ENCODE results near the gene EMP2.

EMP2 gene

GRCh38 chr16:10530685-10531084 lies 49.7 kb downstream of the EMP2 start:
- H3K27ac ChIP-seq (ENCODE audit: poor library complexity, severe bottlenecking), result no peak overlapping the region
- no peak for DNase-seq (ENCODE audit: low spot score)
- ATAC-seq (ENCODE audit: low read depth), result no peak
- TF ChIP-seq CTCF (IDR thresholded peaks at IDR 0.05; ENCODE audit: poor library complexity, severe bottlenecking), result no peak
- H3K9me3 ChIP-seq (ENCODE audit: severe bottlenecking), result no peaks in the 10 kb centered on the region
- no peaks in the 10 kb centered on the region for H3K27me3 ChIP-seq (ENCODE audit: insufficient read depth, poor library complexity, severe bottlenecking)
- H3K4me1 ChIP-seq (ENCODE audit: insufficient read depth, poor library complexity, severe bottlenecking), result peaks cover 7% of the 10 kb centered on the region
- no peak overlapping the region for H3K4me3 ChIP-seq (ENCODE audit: severe bottlenecking)
- H3K36me3 ChIP-seq (ENCODE audit: low read depth), result peaks cover 16% of the 10 kb centered on the region; the same call in 1 of the 2 replicates

GRCh38 chr16:10529895-10530669 lies 50.3 kb downstream of the EMP2 start:
- Histone ChIP-seq H3K9me3 (ENCODE audit: severe bottlenecking) (no peaks in the 10 kb centered on the region), H3K36me3 (ENCODE audit: low read depth) (peaks cover 11% of the 10 kb centered on the region; the same call in 1 of the 2 replicates), H3K27ac (ENCODE audit: poor library complexity, severe bottlenecking) (no peak overlapping the region), H3K4me1 (ENCODE audit: insufficient read depth, poor library complexity, severe bottlenecking) (peaks cover 7% of the 10 kb centered on the region), H3K27me3 (ENCODE audit: insufficient read depth, poor library complexity, severe bottlenecking) (no peaks in the 10 kb centered on the region), H3K4me3 (ENCODE audit: severe bottlenecking) (no peak overlapping the region)
- DNase-seq (ENCODE audit: low spot score) (no peak), ATAC-seq (ENCODE audit: low read depth) (no peak)
- no peak for TF ChIP-seq CTCF (IDR thresholded peaks at IDR 0.05; ENCODE audit: poor library complexity, severe bottlenecking)

- H3K36me3 ChIP-seq (ENCODE audit: low read depth), result peaks cover 7% of the 10 kb centered on the region; the same call in 1 of the 2 replicates
- TF ChIP-seq CTCF (IDR thresholded peaks at IDR 0.05; ENCODE audit: poor library complexity, severe bottlenecking), result no peak
- H3K4me3 ChIP-seq (ENCODE audit: severe bottlenecking), result no peak overlapping the region
- H3K9me3 ChIP-seq (ENCODE audit: severe bottlenecking), result no peaks in the 10 kb centered on the region
- peaks cover 1% of the 10 kb centered on the region for H3K4me1 ChIP-seq (ENCODE audit: insufficient read depth, poor library complexity, severe bottlenecking)
- H3K27ac ChIP-seq (ENCODE audit: poor library complexity, severe bottlenecking), result no peak overlapping the region
- H3K27me3 ChIP-seq (ENCODE audit: insufficient read depth, poor library complexity, severe bottlenecking), result no peaks in the 10 kb centered on the region
- DNase-seq (ENCODE audit: low spot score), result no peak
- ATAC-seq (ENCODE audit: low read depth), result no peak
These were observed 51.8 kb downstream of the EMP2 start for GRCh38 chr16:10528635-10529034.

- no peak for TF ChIP-seq CTCF (IDR thresholded peaks at IDR 0.05; ENCODE audit: poor library complexity, severe bottlenecking)
- Histone ChIP-seq H3K27me3 (ENCODE audit: insufficient read depth, poor library complexity, severe bottlenecking) (no peaks in the 10 kb centered on the region), H3K4me3 (ENCODE audit: severe bottlenecking) (no peak overlapping the region), H3K9me3 (ENCODE audit: severe bottlenecking) (no peaks in the 10 kb centered on the region), H3K36me3 (ENCODE audit: low read depth) (no peaks in the 10 kb centered on the region), H3K4me1 (ENCODE audit: insufficient read depth, poor library complexity, severe bottlenecking) (no peaks in the 10 kb centered on the region), H3K27ac (ENCODE audit: poor library complexity, severe bottlenecking) (no peak overlapping the region)
- ATAC-seq (ENCODE audit: low read depth), result no peak
- no peak for DNase-seq (ENCODE audit: low spot score)
These were observed 53.4 kb downstream of the EMP2 start for GRCh38 chr16:10526962-10527361.

GRCh38 chr16:10525214-10525825 lies 55.1 kb downstream of the EMP2 start:
- ATAC-seq (ENCODE audit: low read depth) (no peak), DNase-seq (ENCODE audit: low spot score) (no peak)
- no peaks in the 10 kb centered on the region for H3K27me3 ChIP-seq (ENCODE audit: insufficient read depth, poor library complexity, severe bottlenecking)
- no peaks in the 10 kb centered on the region for H3K4me1 ChIP-seq (ENCODE audit: insufficient read depth, poor library complexity, severe bottlenecking)
- H3K9me3 ChIP-seq (ENCODE audit: severe bottlenecking), result no peaks in the 10 kb centered on the region
- H3K4me3 ChIP-seq (ENCODE audit: severe bottlenecking), result no peak overlapping the region
- H3K36me3 ChIP-seq (ENCODE audit: low read depth), result no peaks in the 10 kb centered on the region
- no peak for TF ChIP-seq CTCF (IDR thresholded peaks at IDR 0.05; ENCODE audit: poor library complexity, severe bottlenecking)
- no peak overlapping the region for H3K27ac ChIP-seq (ENCODE audit: poor library complexity, severe bottlenecking)
